Astrocyte of the hippocampus (primary cell): ENCODE data around the gene ZC3H12C.

Source experiments
- DNase-seq: peaks from one replicate; pipeline ENCODE4 v3.0.0; 2011; ENCODE audit warnings: low read depth, low spot score

Gene ZC3H12C

GRCh38 chr11:110217223-110217877 is 124.2 kb downstream of the ZC3H12C start:
- DNase-seq, result no peak

GRCh38 chr11:110217936-110218335 is 124.7 kb downstream of the ZC3H12C start:
- no peak for DNase-seq

- DNase-seq, result peak; percentile 25
These were observed 126.0 kb downstream of the ZC3H12C start for GRCh38 chr11:110219006-110219785.
